GM21390 (cell line): ENCODE results near the gene KLRD1.
"Not testable (repeated sequence)": the region's sequence is repeated elsewhere in the genome, so short reads cannot be mapped to it uniquely, and the experiment has no call there.

Experiments
- ATAC-seq: cut with Tn5 transposase; IDR thresholded peaks from one replicate; pipeline ENCODE4 v1.9.1; 2021; ENCODE audit not compliant: unreplicated experiment

KLRD1 gene

GRCh38 chr12:10336196-10336595, 28.5 kb downstream of the KLRD1 start:
- ATAC-seq, result not testable (repeated sequence)

- ATAC-seq, result not testable (repeated sequence)
Measured at GRCh38 chr12:10338470-10338869, 30.8 kb downstream of the KLRD1 start.

- no peak for ATAC-seq
Measured at GRCh38 chr12:10339053-10339840, 31.6 kb downstream of the KLRD1 start.

- not testable (repeated sequence) for ATAC-seq
Measured at GRCh38 chr12:10340946-10341345, 33.3 kb downstream of the KLRD1 start.

- ATAC-seq, result no peak
Measured at GRCh38 chr12:10341892-10342509, 34.3 kb downstream of the KLRD1 start.

- ATAC-seq, result not testable (repeated sequence)
Measured at GRCh38 chr12:10351457-10351856, 43.8 kb downstream of the KLRD1 start.

- ATAC-seq, result no peak
Measured at GRCh38 chr12:10354071-10354470, 46.4 kb downstream of the KLRD1 start.

- no peak for ATAC-seq
Measured at GRCh38 chr12:10354502-10354901, 46.8 kb downstream of the KLRD1 start.

GRCh38 chr12:10358131-10358530, 50.5 kb downstream of the KLRD1 start:
- ATAC-seq, result no peak

GRCh38 chr12:10358969-10359368, 51.3 kb downstream of the KLRD1 start:
- ATAC-seq, result no peak

GRCh38 chr12:10361084-10361483, 53.4 kb downstream of the KLRD1 start:
- ATAC-seq, result no peak

- no peak for ATAC-seq
Measured at GRCh38 chr12:10361622-10362021, 54.0 kb downstream of the KLRD1 start.

- ATAC-seq, result no peak
Measured at GRCh38 chr12:10362325-10362724, 54.7 kb downstream of the KLRD1 start.

GRCh38 chr12:10362828-10363657, 55.4 kb downstream of the KLRD1 start:
- ATAC-seq, result no peak

GRCh38 chr12:10363658-10363913, 55.9 kb downstream of the KLRD1 start:
- ATAC-seq, result no peak

GRCh38 chr12:10363914-10364814, 56.5 kb downstream of the KLRD1 start:
- peak; percentile 91 for ATAC-seq

GRCh38 chr12:10364815-10365622, 57.3 kb downstream of the KLRD1 start:
- peak; percentile 59 for ATAC-seq

GRCh38 chr12:10365696-10366405, 58.2 kb downstream of the KLRD1 start:
- no peak for ATAC-seq

- ATAC-seq, result no peak
Measured at GRCh38 chr12:10366875-10367274, 59.2 kb downstream of the KLRD1 start.
